Nephron (organoid): ENCODE results near the gene TAOK1.

ENCODE experiments used
- H3K27ac Mint-ChIP-seq, 3 experiments: 2 replicates each; pipeline ENCODE4 v1.8.0; 2020; ENCODE audit warnings: mixed read lengths in 3 of 3, mild to moderate bottlenecking in 2 of 3, moderate library complexity in 1 of 3
- H3K27me3 Mint-ChIP-seq: 2 replicates; pipeline ENCODE4 v1.8.0; 2021; ENCODE audit warnings: low read depth, mild to moderate bottlenecking, moderate library complexity, mixed read lengths
- H3K36me3 Mint-ChIP-seq: 2 replicates; pipeline ENCODE4 v1.8.0; 2020; ENCODE audit warnings: low read depth, mixed read lengths
- H3K4me1 Mint-ChIP-seq: 2 replicates; pipeline ENCODE4 v1.8.0; 2020; ENCODE audit warnings: mixed read lengths
- H3K4me3 Mint-ChIP-seq, 3 experiments: 2 replicates each; pipeline ENCODE4 v1.8.0; 2020; ENCODE audit warnings: mild to moderate bottlenecking in 3 of 3, mixed read lengths in 3 of 3, moderate library complexity in 2 of 3
- H3K9me3 Mint-ChIP-seq: 2 replicates; pipeline ENCODE4 v1.8.0; 2020; ENCODE audit warnings: mixed read lengths
- CTCF ChIP-seq, 3 experiments: fragments of 200-600 bp; sonication (generic); IDR thresholded peaks; one replicate each; pipeline ENCODE4 v1.5.0; 2021; ENCODE audit warnings: antibody characterized with exemption in 3 of 3; ENCODE audit not compliant: unreplicated experiment in 3 of 3

TAOK1 gene

GRCh38 chr17:29569245-29569950 is 179.2 kb downstream of the TAOK1 start:
- Mint-ChIP-seq H3K9me3 (no peaks in the 10 kb centered on the region), H3K36me3 (peaks cover 7% of the 10 kb centered on the region), H3K27me3 (peaks cover 42% of the 10 kb centered on the region), H3K4me1 (peaks cover 29% of the 10 kb centered on the region), H3K4me3 (peak overlapping the region; percentile 92 to 96 (median 93)), H3K27ac (peak overlapping the region; percentile 73 to 89 (median 76))
- no peak for TF ChIP-seq CTCF (IDR thresholded peaks at IDR 0.05; ENCODE audit: unreplicated experiment in 3 of 3)

- peaks cover 11% of the 10 kb centered on the region for H3K36me3 Mint-ChIP-seq
- peak overlapping the region; percentile 76 to 82 (median 81) for H3K4me3 Mint-ChIP-seq
- H3K4me1 Mint-ChIP-seq = peaks cover 29% of the 10 kb centered on the region
- peaks cover 30% of the 10 kb centered on the region for H3K27me3 Mint-ChIP-seq
- H3K9me3 Mint-ChIP-seq = no peaks in the 10 kb centered on the region
- peak overlapping the region in 1 of 3 experiments; percentile 45 for H3K27ac Mint-ChIP-seq
- TF ChIP-seq CTCF (IDR thresholded peaks at IDR 0.05; ENCODE audit: unreplicated experiment in 3 of 3) = no peak
These were observed 180.4 kb downstream of the TAOK1 start for GRCh38 chr17:29570521-29570920.

- Mint-ChIP-seq H3K9me3 (no peaks in the 10 kb centered on the region), H3K4me1 (peaks cover 29% of the 10 kb centered on the region), H3K36me3 (peaks cover 11% of the 10 kb centered on the region), H3K4me3 (peak overlapping the region; percentile 21 to 82 (median 81)), H3K27ac (peak overlapping the region in 1 of 3 experiments; percentile 45), H3K27me3 (peaks cover 22% of the 10 kb centered on the region)
- TF ChIP-seq CTCF (IDR thresholded peaks at IDR 0.05; ENCODE audit: unreplicated experiment in 3 of 3) = no peak
These were observed 181.3 kb downstream of the TAOK1 start for GRCh38 chr17:29571486-29571882.

GRCh38 chr17:29571883-29572681 is 181.9 kb downstream of the TAOK1 start:
- peak overlapping the region in 2 of 3 experiments; percentile 31 to 49 for H3K4me3 Mint-ChIP-seq
- H3K27ac Mint-ChIP-seq = no peak overlapping the region
- H3K36me3 Mint-ChIP-seq = peaks cover 11% of the 10 kb centered on the region
- TF ChIP-seq CTCF (IDR thresholded peaks at IDR 0.05; ENCODE audit: unreplicated experiment in 3 of 3) = no peak
- H3K27me3 Mint-ChIP-seq = peaks cover 22% of the 10 kb centered on the region
- H3K4me1 Mint-ChIP-seq = peaks cover 29% of the 10 kb centered on the region
- H3K9me3 Mint-ChIP-seq = no peaks in the 10 kb centered on the region

GRCh38 chr17:29572691-29573557 is 182.8 kb downstream of the TAOK1 start:
- H3K9me3 Mint-ChIP-seq = no peaks in the 10 kb centered on the region
- H3K36me3 Mint-ChIP-seq = peaks cover 16% of the 10 kb centered on the region
- peak overlapping the region in 2 of 3 experiments; percentile 47 to 51 for H3K27ac Mint-ChIP-seq
- peak overlapping the region; percentile 48 to 69 (median 64) for H3K4me3 Mint-ChIP-seq
- TF ChIP-seq CTCF (IDR thresholded peaks at IDR 0.05; ENCODE audit: unreplicated experiment in 3 of 3) = peak; percentile 72 to 83 (median 76)
- H3K27me3 Mint-ChIP-seq = peaks cover 18% of the 10 kb centered on the region
- H3K4me1 Mint-ChIP-seq = peaks cover 29% of the 10 kb centered on the region
